Smooth muscle cell (in vitro differentiated cells): Measurements from ENCODE around the gene SPATA24. TPM values are rescaled to one million over a fixed set of nuclear protein-coding genes. Genes with fewer than 3 reads are reported as not detected.

ENCODE experiments used
- DNase-seq: peaks from one replicate; lab custom pipeline; 2025; ENCODE audit not compliant: unreplicated experiment; lab: John Stamatoyannopoulos, UW
- H2AFZ ChIP-seq: fragments of 200-600 bp; sonication (generic); 2 replicates; pipeline ENCODE4 v1.6.0; 2016; ENCODE audit warnings: antibody characterized with exemption, low read depth, mild to moderate bottlenecking
- H3F3A ChIP-seq: fragments of 200-600 bp; sonication (generic); 2 replicates; pipeline ENCODE4 v1.6.0; 2017; ENCODE audit warnings: antibody characterized with exemption, low read depth
- H3K27ac ChIP-seq: fragments of 200-600 bp; sonication (generic); 2 replicates; pipeline ENCODE4 v1.5.1; 2016; ENCODE audit warnings: low read depth, mild to moderate bottlenecking
- H3K27me3 ChIP-seq: fragments of 200-600 bp; sonication (generic); 2 replicates; pipeline ENCODE4 v1.6.1; 2016; ENCODE audit warnings: low read depth, mild to moderate bottlenecking
- H3K36me3 ChIP-seq: fragments of 200-600 bp; sonication (generic); 2 replicates; pipeline ENCODE4 v1.5.1; 2016; ENCODE audit warnings: low read depth
- H3K4me1 ChIP-seq: fragments of 200-600 bp; sonication (generic); 2 replicates; pipeline ENCODE4 v1.5.1; 2016; ENCODE audit warnings: low read depth
- H3K4me2 ChIP-seq: fragments of 200-600 bp; sonication (generic); 2 replicates; pipeline ENCODE4 v1.6.0; 2016; ENCODE audit warnings: mild to moderate bottlenecking
- H3K4me3 ChIP-seq: fragments of 200-600 bp; sonication (generic); 2 replicates; pipeline ENCODE4 v1.5.1; 2016; ENCODE audit warnings: mild to moderate bottlenecking
- H3K79me2 ChIP-seq: fragments of 200-600 bp; sonication (generic); 2 replicates; pipeline ENCODE4 v1.6.0; 2016; ENCODE audit warnings: low read depth, mild to moderate bottlenecking
- H3K9ac ChIP-seq: fragments of 200-600 bp; sonication (generic); 2 replicates; pipeline ENCODE4 v1.6.0; 2016; ENCODE audit warnings: low read depth
- H3K9me3 ChIP-seq: fragments of 200-600 bp; sonication (generic); replicated peaks from 2 replicates; pipeline ENCODE4 v1.5.1; 2016; ENCODE audit warnings: low read depth
- H4K20me1 ChIP-seq: fragments of 200-600 bp; sonication (generic); 2 replicates; pipeline ENCODE4 v1.6.0; 2016; ENCODE audit warnings: low read depth
- WGBS: methylation state at CpG from one replicate; pipeline ENCODE4 v1.1.7; 2016; ENCODE audit warnings: low lambda C conversion rate; 5-methylcytosine and 5-hydroxymethylcytosine counted together
- polyA plus RNA-seq: library from polyadenylated mRNA; unstranded; fragments of >200 nt; fragmentation: Nextera tagmentation; extraction: Ambion mirVana; gene quantifications from 2 replicates; pipeline ENCODE4 v1.2.1, GENCODE V29; 2016
- total RNA-seq: library from RNA; depleted of rRNA; stranded (reverse); fragments of >200 nt; gene quantifications from 2 replicates; pipeline ENCODE4 v1.2.3, GENCODE V29; 2014
- TF ChIP-seq, protein P1 (sequence below): fragments of 200-600 bp; sonication (generic); IDR thresholded peaks from 2 replicates; pipeline ENCODE4 v1.5.1; 2017; ENCODE audit warnings: borderline replicate concordance, mild to moderate bottlenecking, antibody characterized with exemption; ENCODE audit not compliant: insufficient read depth, poor library complexity, severe bottlenecking

Gene SPATA24
- total and polyA plus RNA-seq, 2 experiments from 2014 or later: 2.0 to 2.6 TPM

DNA sequence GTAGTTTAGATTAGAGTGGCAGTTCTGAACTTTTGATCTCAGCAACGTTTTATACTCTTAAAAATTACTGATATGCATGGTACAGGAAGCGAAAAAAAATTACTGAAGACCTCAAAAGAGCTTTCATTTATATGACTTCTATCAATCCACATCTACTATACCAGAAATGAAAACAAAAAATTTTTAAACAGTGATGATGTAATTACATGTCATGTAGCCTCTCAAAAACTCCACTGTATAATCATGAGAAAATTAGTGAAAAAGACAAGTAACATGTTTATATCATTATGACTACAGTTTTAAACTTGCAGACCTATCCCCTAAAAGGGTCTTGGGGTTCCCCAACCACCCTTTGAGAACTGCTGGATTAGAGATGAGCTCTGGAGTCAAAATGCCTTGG, 26.1 kb upstream of the SPATA24 start:
- H3K36me3 ChIP-seq: no peaks in the 10 kb centered on the region
- H3K27me3 ChIP-seq: no peaks in the 10 kb centered on the region

DNA sequence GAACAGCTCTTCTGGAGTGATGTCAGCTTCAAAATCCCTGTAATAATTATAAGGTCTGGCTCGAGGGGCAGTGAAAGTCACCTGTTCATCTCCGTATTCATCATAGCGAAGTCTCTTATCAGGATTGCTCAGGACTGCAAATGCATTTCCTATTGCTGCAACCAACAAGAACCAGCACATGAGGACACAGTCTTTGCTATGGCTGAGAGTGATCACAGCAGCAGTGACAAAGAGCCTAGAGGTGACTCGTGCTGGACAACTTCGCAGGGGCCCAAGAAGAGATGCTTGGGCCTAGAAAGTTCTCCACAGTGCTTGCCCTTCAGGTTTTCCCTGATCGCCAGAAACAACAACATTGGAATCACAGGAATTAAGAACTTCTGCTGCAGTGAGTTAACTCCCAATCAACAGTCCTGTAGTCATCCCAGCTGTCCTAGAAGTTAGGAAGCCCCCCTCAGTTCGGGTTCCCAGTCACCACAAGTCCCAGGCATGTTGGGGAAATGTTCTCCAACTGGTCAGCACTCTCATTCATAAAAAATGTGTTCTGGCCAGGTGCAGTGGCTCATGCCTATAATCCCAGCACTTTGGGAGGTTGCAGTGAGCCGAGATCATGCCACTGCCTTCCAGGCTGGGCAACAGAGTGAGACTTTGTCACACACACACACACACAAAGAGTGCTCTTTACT, 22.5 kb upstream of the SPATA24 start:
- no peak for DNase-seq
- H3K4me2 ChIP-seq: no peak overlapping the region
- peaks cover 4% of the 10 kb centered on the region for H3F3A ChIP-seq

More for the DNA sequence above, 26.1 kb upstream of the SPATA24 start:
- no peak overlapping the region for H3K4me3 ChIP-seq
- no peak overlapping the region for H2AFZ ChIP-seq
- no peak overlapping the region for H3K4me2 ChIP-seq
- no peak for DNase-seq
- WGBS: 93% methylated on average over 2 of the region's 2 CpGs
- no peaks in the 10 kb centered on the region for H4K20me1 ChIP-seq
- no peaks in the 10 kb centered on the region for H3K4me1 ChIP-seq
- H3K79me2 ChIP-seq: no peaks in the 10 kb centered on the region
- H3F3A ChIP-seq: peaks cover 4% of the 10 kb centered on the region
- TF ChIP-seq, protein P1, sequence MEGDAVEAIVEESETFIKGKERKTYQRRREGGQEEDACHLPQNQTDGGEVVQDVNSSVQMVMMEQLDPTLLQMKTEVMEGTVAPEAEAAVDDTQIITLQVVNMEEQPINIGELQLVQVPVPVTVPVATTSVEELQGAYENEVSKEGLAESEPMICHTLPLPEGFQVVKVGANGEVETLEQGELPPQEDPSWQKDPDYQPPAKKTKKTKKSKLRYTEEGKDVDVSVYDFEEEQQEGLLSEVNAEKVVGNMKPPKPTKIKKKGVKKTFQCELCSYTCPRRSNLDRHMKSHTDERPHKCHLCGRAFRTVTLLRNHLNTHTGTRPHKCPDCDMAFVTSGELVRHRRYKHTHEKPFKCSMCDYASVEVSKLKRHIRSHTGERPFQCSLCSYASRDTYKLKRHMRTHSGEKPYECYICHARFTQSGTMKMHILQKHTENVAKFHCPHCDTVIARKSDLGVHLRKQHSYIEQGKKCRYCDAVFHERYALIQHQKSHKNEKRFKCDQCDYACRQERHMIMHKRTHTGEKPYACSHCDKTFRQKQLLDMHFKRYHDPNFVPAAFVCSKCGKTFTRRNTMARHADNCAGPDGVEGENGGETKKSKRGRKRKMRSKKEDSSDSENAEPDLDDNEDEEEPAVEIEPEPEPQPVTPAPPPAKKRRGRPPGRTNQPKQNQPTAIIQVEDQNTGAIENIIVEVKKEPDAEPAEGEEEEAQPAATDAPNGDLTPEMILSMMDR: no peak
- no peak overlapping the region for H3K27ac ChIP-seq
- H3K9ac ChIP-seq: no peak overlapping the region
- H3K9me3 ChIP-seq: no peaks in the 10 kb centered on the region

DNA sequence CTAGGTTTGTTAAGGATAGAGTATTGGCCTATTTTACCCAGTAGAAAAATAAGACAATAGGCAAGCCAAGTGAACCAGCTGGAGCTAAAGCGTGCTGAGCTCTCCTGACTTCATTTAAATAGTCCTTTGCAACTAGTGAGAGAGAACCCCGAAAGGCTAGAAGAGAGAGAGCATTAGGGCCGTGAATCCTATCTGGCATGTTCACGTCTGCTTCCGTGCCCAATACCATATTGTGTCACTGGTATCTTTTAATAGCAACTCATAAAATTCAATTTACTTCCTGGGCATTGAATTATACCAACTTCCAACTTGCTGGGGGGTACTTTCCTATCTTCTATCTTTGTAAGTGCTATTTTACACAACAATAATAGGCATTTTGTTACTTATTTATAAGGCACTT, 21.6 kb upstream of the SPATA24 start:
- Histone ChIP-seq H3K4me1 (peaks cover 2% of the 10 kb centered on the region), H3K27me3 (no peaks in the 10 kb centered on the region), H3K27ac (no peak overlapping the region), H3K9ac (no peak overlapping the region), H3K4me3 (no peak overlapping the region), H3K4me2 (no peak overlapping the region), H2AFZ (no peak overlapping the region), H4K20me1 (no peaks in the 10 kb centered on the region), H3K79me2 (no peaks in the 10 kb centered on the region), H3F3A (peaks cover 4% of the 10 kb centered on the region), H3K9me3 (no peaks in the 10 kb centered on the region), H3K36me3 (no peaks in the 10 kb centered on the region)
- DNase-seq: no peak
- 84% methylated on average over 5 of the region's 5 CpGs for WGBS
- TF ChIP-seq, protein P1: no peak

More for the DNA sequence above, 22.5 kb upstream of the SPATA24 start:
- peak overlapping the region; percentile 28 for H3K27ac ChIP-seq
- H4K20me1 ChIP-seq: no peaks in the 10 kb centered on the region
- no peaks in the 10 kb centered on the region for H3K9me3 ChIP-seq
- no peak overlapping the region for H2AFZ ChIP-seq
- H3K4me1 ChIP-seq: no peaks in the 10 kb centered on the region
- no peaks in the 10 kb centered on the region for H3K36me3 ChIP-seq
- no peaks in the 10 kb centered on the region for H3K79me2 ChIP-seq
- TF ChIP-seq, protein P1: no peak
- no peaks in the 10 kb centered on the region for H3K27me3 ChIP-seq
- 61% methylated on average over 8 of the region's 8 CpGs for WGBS
- H3K4me3 ChIP-seq: no peak overlapping the region
- H3K9ac ChIP-seq: no peak overlapping the region

DNA sequence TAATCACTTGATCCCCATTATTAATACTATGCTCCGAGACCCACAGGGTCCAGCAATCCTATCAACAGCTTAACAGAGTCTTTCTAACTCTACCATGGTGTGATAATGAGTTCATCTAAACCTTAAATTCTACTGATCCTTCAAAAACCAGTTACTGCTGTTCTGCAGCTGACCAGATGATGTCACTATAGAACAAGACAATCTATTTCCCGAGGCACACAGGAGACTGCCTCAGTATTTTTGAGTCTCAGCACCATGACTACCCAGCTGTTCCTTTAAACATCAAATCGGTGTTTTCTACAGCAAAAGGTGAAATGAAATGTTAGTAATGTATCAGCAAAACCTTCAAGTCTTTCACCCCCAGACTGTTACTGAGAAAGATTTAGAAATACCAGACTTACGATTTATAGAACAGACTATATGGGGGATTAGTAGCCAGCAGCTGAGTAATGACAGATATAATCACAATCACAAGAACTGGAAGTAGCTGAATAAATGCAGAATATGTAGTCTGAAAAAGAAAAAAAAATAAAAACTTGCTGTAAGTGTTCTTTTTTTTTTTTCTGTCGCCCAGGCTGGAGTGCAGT, 18.5 kb upstream of the SPATA24 start:
- Histone ChIP-seq H4K20me1 (no peaks in the 10 kb centered on the region), H3K36me3 (no peaks in the 10 kb centered on the region), H3F3A (peaks cover 4% of the 10 kb centered on the region), H3K4me1 (peaks cover 17% of the 10 kb centered on the region), H3K79me2 (no peaks in the 10 kb centered on the region), H3K9ac (no peak overlapping the region), H3K27ac (no peak overlapping the region), H3K4me3 (no peak overlapping the region), H3K9me3 (no peaks in the 10 kb centered on the region), H2AFZ (no peak overlapping the region), H3K4me2 (no peak overlapping the region), H3K27me3 (no peaks in the 10 kb centered on the region)
- TF ChIP-seq, protein P1: peak; percentile 87
- no peak for DNase-seq
- 49% methylated on average over 5 of the region's 5 CpGs for WGBS
